ENCODE measurements around the gene MIPOL1. TPM values are rescaled to one million over a fixed set of nuclear protein-coding genes. Genes with fewer than 3 reads are reported as not detected.

The MIPOL1 gene
- total and polyA plus RNA-seq, 9 of the 15 experiments (the other 6 are each of a cell fraction or from before 2014, with no cell fraction given) = 6.7 to 21.9 (median 12.4) TPM

- no peak overlapping the region for H2AFZ ChIP-seq (ENCODE audit: low read depth, low read length)
- ATAC-seq (no peak), FAIRE-seq (no peak), DNase-seq (ENCODE audit: extremely low read depth in 1 of 4, low spot score in 3 of 4) (no peak)
- H3K4me2 ChIP-seq (ENCODE audit: insufficient read depth, low read length) = no peak overlapping the region
- ChIA-PET CTCF (ENCODE audit: low intra/inter-chr PET ratio) (no interaction called here), POLR2A (no interaction called here)
- no TSS peak for BruUV-seq (replicated peaks)
- no peaks in the 10 kb centered on the region for H3K79me2 ChIP-seq (ENCODE audit: control insufficient read depth, insufficient read depth, low read length)
- no peak overlapping the region for H3K27ac ChIP-seq (ENCODE audit: extremely low read depth, low read depth, low read length)
- no peaks in the 10 kb centered on the region for H3K9me1 ChIP-seq (ENCODE audit: control insufficient read depth, insufficient read depth, low read length)
- no peaks in the 10 kb centered on the region for H4K20me1 ChIP-seq (replicated peaks; ENCODE audit: control insufficient read depth, insufficient read depth, low read length)
- in situ Hi-C loops (cut with MboI) (no loop called here), intact Hi-C loops (cut with micrococcal nuclease) (no loop called here)
- no peak overlapping the region for H3K9ac ChIP-seq (ENCODE audit: insufficient read depth in 1 of 2, low read depth in 2 of 2, low read length in 2 of 2)
- H3K4me3 ChIP-seq = no peak overlapping the region
- H3K36me3 ChIP-seq (ENCODE audit: control insufficient read depth, insufficient read depth, low read length) = no peaks in the 10 kb centered on the region
- H3K9me3 ChIP-seq (replicated peaks; ENCODE audit: control insufficient read depth, insufficient read depth, low read depth, low read length) = no peaks in the 10 kb centered on the region
- no peaks in the 10 kb centered on the region for H3K27me3 ChIP-seq (ENCODE audit: control insufficient read depth in 2 of 2, insufficient read depth in 2 of 2, low read length in 2 of 2)
- TF ChIP-seq GTF2E2 (tag; IDR thresholded peaks at IDR 0.05) (no peak), RBFOX2 (IDR thresholded peaks at IDR 0.05; ENCODE audit: low read depth, low read length) (no peak)
- H3K4me1 ChIP-seq (replicated peaks in 1 of 2; ENCODE audit: control insufficient read depth in 2 of 2, insufficient read depth in 2 of 2, low read length in 2 of 2) = no peaks in the 10 kb centered on the region
- 14% methylated on average over 2 of the region's 2 CpGs for WGBS (ENCODE audit: insufficient coverage, low coverage, missing lambda C conversion rate)
Observed at GRCh38 chr14:37493606-37494005, 295.9 kb downstream of the MIPOL1 start.

- Histone ChIP-seq H3K9me1 (ENCODE audit: control insufficient read depth, insufficient read depth, low read length) (no peaks in the 10 kb centered on the region), H3K27me3 (ENCODE audit: control insufficient read depth in 2 of 2, insufficient read depth in 2 of 2, low read length in 2 of 2) (no peaks in the 10 kb centered on the region), H2AFZ (ENCODE audit: low read depth, low read length) (no peak overlapping the region), H3K9ac (ENCODE audit: insufficient read depth in 1 of 2, low read depth in 2 of 2, low read length in 2 of 2) (no peak overlapping the region), H3K27ac (ENCODE audit: extremely low read depth, low read depth, low read length) (no peak overlapping the region), H3K4me1 (replicated peaks in 1 of 2; ENCODE audit: control insufficient read depth in 2 of 2, insufficient read depth in 2 of 2, low read length in 2 of 2) (no peaks in the 10 kb centered on the region), H3K36me3 (ENCODE audit: control insufficient read depth, insufficient read depth, low read length) (no peaks in the 10 kb centered on the region), H3K9me3 (replicated peaks; ENCODE audit: control insufficient read depth, insufficient read depth, low read depth, low read length) (no peaks in the 10 kb centered on the region), H3K4me3 (no peak overlapping the region), H3K4me2 (ENCODE audit: insufficient read depth, low read length) (no peak overlapping the region), H3K79me2 (ENCODE audit: control insufficient read depth, insufficient read depth, low read length) (no peaks in the 10 kb centered on the region), H4K20me1 (replicated peaks; ENCODE audit: control insufficient read depth, insufficient read depth, low read length) (no peaks in the 10 kb centered on the region)
- CTCF ChIA-PET (ENCODE audit: low intra/inter-chr PET ratio) = no interaction called here
- intact Hi-C loops (cut with micrococcal nuclease) (no loop called here), in situ Hi-C loops (cut with MboI) (no loop called here)
- 39% methylated on average over 2 of the region's 2 CpGs for WGBS (ENCODE audit: insufficient coverage, low coverage, missing lambda C conversion rate)
- POLR2A ChIA-PET = no interaction called here
- no TSS peak for BruUV-seq (replicated peaks)
- FAIRE-seq (no peak), ATAC-seq (no peak), DNase-seq (ENCODE audit: extremely low read depth in 1 of 4, low spot score in 3 of 4) (no peak)
- TF ChIP-seq GABPB2 (CRISPR knock-in tag; conservative IDR thresholded peaks at IDR 0.05) (no peak), ZBTB17 (CRISPR knock-in tag; IDR thresholded peaks at IDR 0.05) (no peak), ZNF311 (CRISPR knock-in tag; IDR thresholded peaks at IDR 0.05) (no peak), KLF6 (CRISPR knock-in tag; IDR thresholded peaks at IDR 0.05; ENCODE audit: borderline replicate concordance) (no peak), ESRRA (IDR thresholded peaks at IDR 0.05; ENCODE audit: borderline replicate concordance, low read depth) (no peak), HDAC3 (IDR thresholded peaks at IDR 0.05; ENCODE audit: borderline replicate concordance, partially characterized antibody) (no peak), ZNF23 (CRISPR knock-in tag; IDR thresholded peaks at IDR 0.05) (no peak), ZKSCAN8 (CRISPR knock-in tag; IDR thresholded peaks at IDR 0.05) (no peak), ZNF174 (CRISPR knock-in tag; IDR thresholded peaks at IDR 0.05) (no peak), CBX2 (IDR thresholded peaks at IDR 0.05; ENCODE audit: insufficient read depth, low read length, poor library complexity, severe bottlenecking) (no peak), PTTG1 (tag; IDR thresholded peaks at IDR 0.05; ENCODE audit: low read depth) (no peak), YBX1 (IDR thresholded peaks at IDR 0.05) (no peak), ZNF140 (CRISPR knock-in tag; IDR thresholded peaks at IDR 0.05) (no peak), TGIF2 (CRISPR knock-in tag; IDR thresholded peaks at IDR 0.05) (no peak)
Observed at GRCh38 chr14:37497422-37497821, 299.7 kb downstream of the MIPOL1 start.

All from K562 (cell line).